SK-N-SH treated with all-trans-retinoic acid at 6 μM for 48 hours (cell line): ENCODE data around the gene RNASE12.
"Not testable (repeated sequence)": the region's sequence is repeated elsewhere in the genome, so short reads cannot be mapped to it uniquely, and the experiment has no call there.

Experiments used
- ATAC-seq: fragments of 200-7000 bp; cut with Tn5 transposase; 3 replicates; pipeline ENCODE4 v1.9.1; 2020; ENCODE audit warnings: mild to moderate bottlenecking, moderate library complexity
- ARNTL ChIP-seq: fragments of 450-650 bp; formaldehyde crosslinking; IDR thresholded peaks from 2 replicates; pipeline ENCODE4 v1.5.0; 2020; ENCODE audit warnings: low read depth, mild to moderate bottlenecking, moderate library complexity, borderline replicate concordance
- BACH2 ChIP-seq: fragments of 250-450 bp; sonication (Bioruptor Pico); IDR thresholded peaks from 2 replicates; pipeline ENCODE4 v1.9.0; 2021; ENCODE audit warnings: mild to moderate bottlenecking, borderline replicate concordance
- CREB5 ChIP-seq: fragments of 250-450 bp; sonication (Bioruptor Pico); IDR thresholded peaks from 2 replicates; pipeline ENCODE4 v1.5.1; 2020; ENCODE audit warnings: low read depth, mild to moderate bottlenecking, moderate library complexity
- ESRRG ChIP-seq: fragments of 250-450 bp; sonication (Bioruptor Pico); IDR thresholded peaks from 2 replicates; pipeline ENCODE4 v1.6.1; 2021; ENCODE audit warnings: mild to moderate bottlenecking
- GLIS3 ChIP-seq: fragments of 250-450 bp; sonication (Bioruptor Pico); IDR thresholded peaks from 2 replicates; pipeline ENCODE4 v1.5.0; 2020; ENCODE audit warnings: mild to moderate bottlenecking, moderate library complexity
- ISL1 ChIP-seq: fragments of 250-450 bp; sonication (Bioruptor Pico); IDR thresholded peaks from 2 replicates; pipeline ENCODE4 v2.1.2; 2022; ENCODE audit warnings: mild to moderate bottlenecking, moderate library complexity
- OSR1 ChIP-seq: fragments of 250-450 bp; sonication (Bioruptor Pico); IDR thresholded peaks from 2 replicates; pipeline ENCODE4 v1.8.0; 2022; ENCODE audit warnings: moderate library complexity, mild to moderate bottlenecking, inconsistent platforms
- PPARA ChIP-seq: fragments of 250-450 bp; sonication (Bioruptor Pico); IDR thresholded peaks from 2 replicates; pipeline ENCODE4 v1.5.0; 2020; ENCODE audit warnings: mild to moderate bottlenecking, borderline replicate concordance
- SNAI2 ChIP-seq: fragments of 250-450 bp; sonication (Bioruptor Pico); IDR thresholded peaks from 2 replicates; pipeline ENCODE4 v1.5.0; 2020; ENCODE audit warnings: mild to moderate bottlenecking, moderate library complexity
- TOX ChIP-seq: fragments of 250-450 bp; sonication (Bioruptor Pico); IDR thresholded peaks from 2 replicates; pipeline ENCODE4 v1.8.0; 2021; ENCODE audit warnings: mild to moderate bottlenecking, moderate library complexity, borderline replicate concordance
- ZC3H10 ChIP-seq: fragments of 250-450 bp; sonication (Bioruptor Pico); IDR thresholded peaks from 2 replicates; pipeline ENCODE4 v1.5.1; 2021; ENCODE audit warnings: mild to moderate bottlenecking, moderate library complexity
- ZFP30 ChIP-seq: fragments of 450-650 bp; formaldehyde crosslinking; IDR thresholded peaks from 2 replicates; pipeline ENCODE4 v1.5.0; 2022; ENCODE audit warnings: mild to moderate bottlenecking, moderate library complexity
- ZNF565 ChIP-seq: fragments of 450-650 bp; formaldehyde crosslinking; conservative IDR thresholded peaks from 2 replicates; pipeline ENCODE4 v1.5.0; 2020; ENCODE audit warnings: low read depth, mild to moderate bottlenecking, moderate library complexity
- ZNF70 ChIP-seq: fragments of 450-650 bp; formaldehyde crosslinking; IDR thresholded peaks from 2 replicates; pipeline ENCODE4 v1.5.0; 2020; ENCODE audit warnings: mild to moderate bottlenecking, moderate library complexity
- ZNF8 ChIP-seq: fragments of 450-650 bp; formaldehyde crosslinking; IDR thresholded peaks from 2 replicates; pipeline ENCODE4 v1.5.0; 2020; ENCODE audit warnings: mild to moderate bottlenecking, moderate library complexity
- TF ChIP-seq, protein P1 (sequence below): fragments of 250-450 bp; sonication (Bioruptor Pico); IDR thresholded peaks from 2 replicates; pipeline ENCODE4 v1.8.0; 2020; ENCODE audit warnings: mild to moderate bottlenecking, moderate library complexity, borderline replicate concordance
- TF ChIP-seq, protein P2 (sequence below): fragments of 250-450 bp; sonication (Bioruptor Pico); IDR thresholded peaks from 2 replicates; pipeline ENCODE4 v1.5.1; 2021; ENCODE audit warnings: mild to moderate bottlenecking, moderate library complexity
- TF ChIP-seq, protein P3 (sequence below): fragments of 250-450 bp; sonication (Bioruptor Pico); IDR thresholded peaks from 2 replicates; pipeline ENCODE4 v1.5.0; 2020; ENCODE audit warnings: mild to moderate bottlenecking, moderate library complexity

The RNASE12 gene

DNA sequence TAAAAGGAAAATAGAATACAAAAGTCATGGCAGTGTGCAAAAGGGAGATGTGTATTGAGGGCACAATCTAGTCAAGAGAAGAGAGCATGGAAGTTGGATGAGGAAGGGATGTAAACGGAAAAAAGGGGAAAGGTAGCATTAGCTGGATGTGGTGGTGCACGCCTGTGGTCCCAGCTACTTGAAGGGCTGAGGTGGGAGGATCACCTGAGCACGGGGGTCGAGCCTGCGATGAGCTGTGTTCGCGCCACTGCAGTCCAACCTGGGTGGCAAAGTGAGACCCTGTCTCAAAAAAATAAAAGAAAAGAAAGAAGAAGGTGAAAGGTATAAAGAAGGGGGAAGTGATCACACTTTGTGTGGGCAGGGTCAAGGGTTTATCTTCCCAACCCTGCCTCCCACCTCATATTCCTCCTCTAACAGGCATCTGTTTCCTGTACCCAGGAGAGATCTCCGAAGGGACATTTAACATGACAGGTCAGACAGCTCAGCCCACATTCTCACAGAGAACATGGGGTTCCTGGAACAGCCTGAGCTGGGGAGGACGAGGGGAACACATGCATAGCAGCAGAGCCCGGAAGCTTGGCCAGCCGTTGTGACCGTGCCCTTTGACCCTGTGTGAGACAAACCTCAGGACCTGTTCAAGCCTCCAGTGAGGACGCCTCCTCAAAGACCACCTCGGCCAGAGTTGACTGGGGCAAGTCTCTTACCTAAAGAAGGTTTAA lies 12.2 kb downstream of the RNASE12 start (continued):
- TF ChIP-seq CREB5 (CRISPR knock-in tag): no peak
- TF ChIP-seq ZNF8 (CRISPR knock-in tag): no peak
- no peak for TF ChIP-seq ISL1 (CRISPR knock-in tag)

GRCh38 chr14:20578325-20578724 lies 12.9 kb downstream of the RNASE12 start:
- no peak for TF ChIP-seq ESRRG
- no peak for TF ChIP-seq ISL1 (CRISPR knock-in tag)
- TF ChIP-seq ZNF70 (CRISPR knock-in tag): no peak
- TF ChIP-seq ARNTL (CRISPR knock-in tag): no peak
- no peak for ATAC-seq

- not testable (repeated sequence) for ATAC-seq
These were observed 18.7 kb downstream of the RNASE12 start for GRCh38 chr14:20572382-20572990.

- not testable (repeated sequence) for ATAC-seq
These were observed 20.5 kb downstream of the RNASE12 start for GRCh38 chr14:20570720-20571119.

DNA sequence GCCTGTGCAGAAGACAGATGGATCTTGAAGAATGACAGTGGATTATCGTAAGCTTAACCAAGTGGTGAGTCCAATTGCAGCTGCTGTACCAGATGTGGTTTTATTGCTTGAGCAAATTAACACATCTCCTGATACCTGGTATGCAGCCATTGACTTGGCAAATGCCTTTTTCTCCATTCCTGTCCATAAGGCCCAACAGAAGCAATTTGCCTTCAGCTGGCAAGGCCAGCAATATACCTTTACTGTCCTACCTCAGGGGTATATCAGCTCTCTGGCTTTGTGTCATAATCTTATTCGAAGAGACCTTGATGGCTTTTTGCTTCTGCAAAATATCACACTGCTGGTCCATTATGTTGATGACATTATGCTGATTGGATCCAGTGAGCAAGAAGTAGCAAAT lies 21.3 kb downstream of the RNASE12 start:
- ATAC-seq: not testable (repeated sequence)

DNA sequence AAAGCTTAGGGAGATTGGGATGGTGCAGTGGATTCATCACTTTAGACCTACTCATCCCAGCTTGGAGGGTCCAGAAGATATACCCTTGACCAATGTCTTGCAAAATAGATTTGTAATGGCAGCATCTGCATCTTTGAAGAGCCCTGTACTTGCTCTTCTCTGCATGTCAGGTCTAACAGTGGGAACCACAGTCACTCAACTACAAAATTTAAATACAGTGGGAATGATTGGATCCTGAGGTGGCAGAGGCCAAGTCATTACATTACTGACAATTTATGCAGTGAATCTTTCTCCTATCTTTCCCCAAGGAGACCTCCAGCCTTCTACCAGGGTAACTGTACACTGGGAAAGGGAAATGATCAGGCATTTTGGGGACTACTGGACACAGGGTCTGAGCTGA lies 22.1 kb downstream of the RNASE12 start:
- ATAC-seq: no peak
- TF ChIP-seq, protein P1, sequence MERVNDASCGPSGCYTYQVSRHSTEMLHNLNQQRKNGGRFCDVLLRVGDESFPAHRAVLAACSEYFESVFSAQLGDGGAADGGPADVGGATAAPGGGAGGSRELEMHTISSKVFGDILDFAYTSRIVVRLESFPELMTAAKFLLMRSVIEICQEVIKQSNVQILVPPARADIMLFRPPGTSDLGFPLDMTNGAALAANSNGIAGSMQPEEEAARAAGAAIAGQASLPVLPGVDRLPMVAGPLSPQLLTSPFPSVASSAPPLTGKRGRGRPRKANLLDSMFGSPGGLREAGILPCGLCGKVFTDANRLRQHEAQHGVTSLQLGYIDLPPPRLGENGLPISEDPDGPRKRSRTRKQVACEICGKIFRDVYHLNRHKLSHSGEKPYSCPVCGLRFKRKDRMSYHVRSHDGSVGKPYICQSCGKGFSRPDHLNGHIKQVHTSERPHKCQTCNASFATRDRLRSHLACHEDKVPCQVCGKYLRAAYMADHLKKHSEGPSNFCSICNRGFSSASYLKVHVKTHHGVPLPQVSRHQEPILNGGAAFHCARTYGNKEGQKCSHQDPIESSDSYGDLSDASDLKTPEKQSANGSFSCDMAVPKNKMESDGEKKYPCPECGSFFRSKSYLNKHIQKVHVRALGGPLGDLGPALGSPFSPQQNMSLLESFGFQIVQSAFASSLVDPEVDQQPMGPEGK (CRISPR knock-in tag): no peak
- TF ChIP-seq ZNF70 (CRISPR knock-in tag) (no peak), ESRRG (no peak), ZFP30 (no peak), PPARA (no peak), ZC3H10 (CRISPR knock-in tag) (no peak), GLIS3 (CRISPR knock-in tag) (no peak), SNAI2 (CRISPR knock-in tag) (no peak), ARNTL (CRISPR knock-in tag) (no peak), OSR1 (CRISPR knock-in tag) (no peak), TOX (CRISPR knock-in tag) (no peak), CREB5 (CRISPR knock-in tag) (no peak), BACH2 (CRISPR knock-in tag) (no peak), ZNF565 (CRISPR knock-in tag) (no peak)
- TF ChIP-seq, protein P2, sequence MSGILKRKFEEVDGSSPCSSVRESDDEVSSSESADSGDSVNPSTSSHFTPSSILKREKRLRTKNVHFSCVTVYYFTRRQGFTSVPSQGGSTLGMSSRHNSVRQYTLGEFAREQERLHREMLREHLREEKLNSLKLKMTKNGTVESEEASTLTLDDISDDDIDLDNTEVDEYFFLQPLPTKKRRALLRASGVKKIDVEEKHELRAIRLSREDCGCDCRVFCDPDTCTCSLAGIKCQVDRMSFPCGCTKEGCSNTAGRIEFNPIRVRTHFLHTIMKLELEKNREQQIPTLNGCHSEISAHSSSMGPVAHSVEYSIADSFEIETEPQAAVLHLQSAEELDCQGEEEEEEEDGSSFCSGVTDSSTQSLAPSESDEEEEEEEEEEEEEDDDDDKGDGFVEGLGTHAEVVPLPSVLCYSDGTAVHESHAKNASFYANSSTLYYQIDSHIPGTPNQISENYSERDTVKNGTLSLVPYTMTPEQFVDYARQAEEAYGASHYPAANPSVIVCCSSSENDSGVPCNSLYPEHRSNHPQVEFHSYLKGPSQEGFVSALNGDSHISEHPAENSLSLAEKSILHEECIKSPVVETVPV: no peak
- TF ChIP-seq, protein P3, sequence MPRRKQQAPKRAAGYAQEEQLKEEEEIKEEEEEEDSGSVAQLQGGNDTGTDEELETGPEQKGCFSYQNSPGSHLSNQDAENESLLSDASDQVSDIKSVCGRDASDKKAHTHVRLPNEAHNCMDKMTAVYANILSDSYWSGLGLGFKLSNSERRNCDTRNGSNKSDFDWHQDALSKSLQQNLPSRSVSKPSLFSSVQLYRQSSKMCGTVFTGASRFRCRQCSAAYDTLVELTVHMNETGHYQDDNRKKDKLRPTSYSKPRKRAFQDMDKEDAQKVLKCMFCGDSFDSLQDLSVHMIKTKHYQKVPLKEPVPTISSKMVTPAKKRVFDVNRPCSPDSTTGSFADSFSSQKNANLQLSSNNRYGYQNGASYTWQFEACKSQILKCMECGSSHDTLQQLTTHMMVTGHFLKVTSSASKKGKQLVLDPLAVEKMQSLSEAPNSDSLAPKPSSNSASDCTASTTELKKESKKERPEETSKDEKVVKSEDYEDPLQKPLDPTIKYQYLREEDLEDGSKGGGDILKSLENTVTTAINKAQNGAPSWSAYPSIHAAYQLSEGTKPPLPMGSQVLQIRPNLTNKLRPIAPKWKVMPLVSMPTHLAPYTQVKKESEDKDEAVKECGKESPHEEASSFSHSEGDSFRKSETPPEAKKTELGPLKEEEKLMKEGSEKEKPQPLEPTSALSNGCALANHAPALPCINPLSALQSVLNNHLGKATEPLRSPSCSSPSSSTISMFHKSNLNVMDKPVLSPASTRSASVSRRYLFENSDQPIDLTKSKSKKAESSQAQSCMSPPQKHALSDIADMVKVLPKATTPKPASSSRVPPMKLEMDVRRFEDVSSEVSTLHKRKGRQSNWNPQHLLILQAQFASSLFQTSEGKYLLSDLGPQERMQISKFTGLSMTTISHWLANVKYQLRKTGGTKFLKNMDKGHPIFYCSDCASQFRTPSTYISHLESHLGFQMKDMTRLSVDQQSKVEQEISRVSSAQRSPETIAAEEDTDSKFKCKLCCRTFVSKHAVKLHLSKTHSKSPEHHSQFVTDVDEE (CRISPR knock-in tag): no peak
- TF ChIP-seq, all 23 proteins: peak for 0
